Midbrain (tissue), 1 donor: ENCODE results near the gene SUCLG2.
"Not testable (repeated sequence)": the region's sequence is repeated elsewhere in the genome, so short reads cannot be mapped to it uniquely, and the experiment has no call there.

ENCODE experiments used
- DNase-seq: peaks from one replicate; lab custom pipeline; 2025; lab: John Stamatoyannopoulos, UW

Gene SUCLG2

DNA sequence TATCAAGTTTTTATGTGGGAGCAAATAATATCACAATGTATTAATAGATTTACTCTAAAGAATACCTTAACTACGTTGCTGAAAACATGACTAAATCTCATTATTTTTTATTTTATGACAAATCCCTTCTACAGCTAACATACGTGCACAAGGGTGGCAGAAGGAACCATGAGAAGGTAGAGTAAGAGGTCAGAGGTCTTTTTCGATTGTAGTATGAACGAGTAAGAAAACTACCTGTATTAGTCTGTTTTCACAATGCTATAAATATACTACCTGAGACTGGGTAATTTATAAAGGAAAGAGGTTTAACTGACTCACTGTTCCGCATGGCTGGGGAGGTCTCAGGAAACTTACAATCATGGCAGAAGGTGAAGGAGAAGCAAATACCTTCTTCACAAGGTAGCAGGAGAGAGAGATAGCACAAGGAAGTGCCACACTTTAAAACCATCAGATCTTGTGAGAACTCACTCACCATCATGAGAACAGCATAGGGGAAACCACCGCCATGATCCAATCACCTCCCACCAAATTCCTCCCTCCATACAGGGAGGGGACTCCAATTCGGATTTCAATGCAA lies 95.3 kb downstream of the SUCLG2 start:
- no peak for DNase-seq

DNA sequence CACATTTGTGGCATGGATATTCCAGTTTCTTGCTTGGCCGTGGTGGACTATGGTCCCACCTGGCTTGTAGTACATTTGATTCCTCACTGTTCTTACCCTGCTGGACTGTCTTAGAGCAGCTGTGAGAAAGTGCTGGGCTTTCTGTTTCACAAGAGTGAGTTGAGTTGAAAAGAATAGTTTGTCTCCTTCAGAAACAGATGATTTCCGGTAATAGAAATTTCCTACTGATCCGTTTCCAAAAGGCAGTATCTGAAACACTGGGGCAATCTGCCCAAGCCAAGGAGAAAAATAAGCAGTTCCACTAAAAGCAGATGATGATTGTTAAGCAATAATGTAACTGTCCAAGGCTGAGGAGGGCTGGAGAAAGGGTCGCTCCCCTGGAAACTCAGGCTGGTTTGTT lies 96.0 kb downstream of the SUCLG2 start:
- no peak for DNase-seq

DNA sequence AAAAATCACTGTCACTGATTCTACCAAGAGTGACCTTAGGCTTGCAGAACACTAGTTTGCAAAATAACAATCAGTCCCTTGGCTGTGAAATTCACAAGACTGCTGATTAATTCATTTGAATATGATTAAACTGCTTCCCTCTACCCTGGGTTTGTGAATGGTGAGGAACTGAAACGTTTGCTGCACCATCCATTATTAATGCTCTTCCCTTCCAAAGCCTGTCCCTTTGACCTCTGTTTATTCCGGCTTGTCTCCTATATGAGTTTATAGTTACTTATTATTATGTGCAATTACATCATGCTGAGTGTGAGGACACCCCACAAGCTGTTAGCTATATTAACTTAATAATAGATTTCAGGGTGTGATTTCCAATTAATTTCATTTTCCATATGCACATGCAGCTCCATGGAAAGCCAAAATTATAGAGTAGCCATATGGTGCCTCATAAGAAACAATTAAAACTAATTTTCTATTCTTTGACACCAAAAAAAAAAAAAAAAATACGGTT lies 96.5 kb downstream of the SUCLG2 start:
- no peak for DNase-seq

DNA sequence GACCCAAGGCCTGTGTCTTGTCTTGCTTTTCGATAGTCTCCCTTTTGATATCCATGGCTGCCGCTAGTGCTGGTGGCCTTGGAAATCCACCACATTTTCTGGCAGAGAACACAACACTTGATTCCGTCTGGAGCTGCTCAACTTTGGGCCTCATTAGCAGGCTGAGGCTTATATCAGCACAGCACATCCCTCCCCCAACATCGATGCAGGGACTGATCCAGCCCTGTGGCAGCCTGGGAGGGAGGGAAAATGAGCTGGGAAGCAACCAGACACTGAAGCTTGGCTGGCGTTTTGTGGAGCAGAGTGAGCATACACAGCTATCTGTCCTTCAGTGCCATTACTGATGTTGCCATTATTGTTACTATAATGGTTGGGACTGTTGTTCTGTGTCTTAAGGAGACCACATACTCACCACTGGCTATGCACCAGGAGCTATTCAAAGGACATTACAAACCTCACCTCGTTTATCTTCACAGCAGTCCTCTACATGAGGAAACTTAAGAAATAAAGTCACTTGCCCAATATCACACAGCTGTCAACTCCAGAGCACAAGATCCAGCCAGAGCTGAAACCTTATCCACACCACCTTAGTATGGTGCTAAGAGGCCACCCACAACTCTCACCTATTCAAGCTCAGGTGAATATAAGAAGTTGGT lies 102.9 kb downstream of the SUCLG2 start:
- no peak for DNase-seq

DNA sequence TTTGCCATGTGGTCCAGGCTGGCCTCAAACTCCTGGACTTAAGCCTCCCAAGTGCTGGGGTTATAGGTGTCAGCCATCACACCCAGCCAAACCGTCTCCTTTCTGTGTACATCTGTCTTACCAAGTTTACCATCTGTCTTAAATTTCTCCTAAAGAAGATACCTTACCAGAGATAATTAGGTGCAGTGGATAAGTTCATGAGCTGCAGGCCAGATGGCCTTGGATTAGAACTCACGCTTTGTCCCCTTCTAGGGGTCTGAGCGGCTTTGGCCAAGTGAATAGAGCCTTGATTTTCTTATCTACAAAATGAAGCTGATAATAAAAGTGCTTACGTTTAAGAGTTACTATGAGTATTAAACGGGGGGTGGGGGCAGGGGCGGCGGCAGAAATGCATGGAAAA lies 103.9 kb downstream of the SUCLG2 start:
- no peak for DNase-seq

DNA sequence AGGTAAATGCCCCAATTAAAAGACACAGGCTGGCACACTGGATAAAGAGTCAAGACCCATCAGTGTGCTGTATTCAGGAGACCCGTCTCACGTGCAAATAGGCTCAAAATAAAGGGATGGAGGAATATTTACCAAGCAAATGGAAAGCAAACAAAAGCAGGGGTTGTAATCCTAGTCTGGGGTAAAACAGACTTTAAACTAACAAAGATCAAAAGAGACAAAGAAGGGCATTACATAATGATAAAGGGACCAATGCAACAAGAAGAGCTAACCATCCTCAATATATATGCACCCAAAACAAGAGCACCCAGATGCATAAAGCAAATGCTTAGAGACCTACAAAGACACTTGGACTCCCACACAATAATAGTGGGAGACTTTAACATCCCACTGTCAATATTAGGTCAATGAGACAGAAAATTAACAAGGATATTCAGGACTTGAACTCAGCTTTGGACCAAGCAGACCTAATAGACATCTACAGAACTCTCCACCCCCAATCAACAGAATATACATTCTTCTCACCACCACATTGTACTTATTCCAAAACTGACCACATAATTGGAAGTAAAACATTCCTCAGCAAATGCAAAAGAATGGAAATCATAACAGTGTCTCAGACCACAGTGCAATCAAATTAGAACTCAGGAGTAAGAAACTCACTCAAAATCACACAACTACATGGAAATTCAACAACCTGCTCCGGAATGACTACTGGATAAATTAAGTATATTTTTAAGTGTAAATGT lies 111.7 kb downstream of the SUCLG2 start:
- DNase-seq = not testable (repeated sequence)

DNA sequence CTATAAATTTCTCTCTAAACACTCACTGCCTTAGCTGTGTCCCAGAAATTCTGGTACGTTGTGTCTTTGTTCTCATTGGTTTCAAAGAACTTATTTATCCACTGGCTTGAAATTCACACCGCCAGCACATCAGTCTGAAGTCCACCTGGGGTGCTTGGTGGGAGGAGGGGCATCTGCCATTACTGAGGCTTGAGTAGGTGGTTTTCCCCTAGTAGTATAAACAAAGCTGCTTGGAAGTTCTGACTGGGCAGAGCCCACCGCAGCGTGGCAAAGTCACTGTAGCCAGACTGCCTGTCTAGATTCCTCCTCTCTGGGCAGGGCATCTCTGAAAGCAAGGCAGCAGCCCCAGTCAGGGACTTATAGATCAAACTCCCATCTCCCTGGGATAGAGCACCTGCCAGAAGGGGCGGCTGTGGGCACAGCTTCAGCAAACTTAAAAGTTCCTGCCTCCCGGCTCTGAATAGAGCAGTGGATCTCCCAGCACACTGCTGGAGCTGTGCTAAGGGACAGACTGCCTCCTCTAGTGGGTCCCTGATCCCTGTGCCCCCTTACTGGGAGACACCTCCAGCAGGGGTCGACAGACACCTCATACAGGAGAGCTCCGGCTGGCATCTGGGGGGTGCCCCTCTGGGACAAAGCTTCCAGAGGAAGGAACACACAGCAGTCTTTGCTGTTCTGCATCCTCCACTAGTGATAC lies 114.1 kb downstream of the SUCLG2 start:
- DNase-seq = no peak

DNA sequence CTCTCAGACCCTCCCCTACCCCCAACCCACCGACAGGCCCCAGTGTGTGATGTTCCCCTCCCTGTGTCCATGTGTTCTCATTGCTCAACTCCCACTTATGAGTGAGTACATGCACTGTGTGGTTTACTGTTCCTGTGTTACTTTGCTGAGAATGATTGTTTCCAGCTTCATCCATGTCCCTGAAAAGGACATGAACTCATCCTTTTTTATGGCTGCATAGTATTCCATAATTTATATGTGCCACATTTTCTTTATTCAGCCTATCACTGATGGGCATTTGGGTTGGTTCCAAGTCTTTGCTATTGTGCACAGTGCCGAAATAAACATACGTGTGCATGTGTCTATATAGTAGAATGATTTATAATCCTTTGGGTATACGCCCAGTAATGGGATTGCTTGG lies 117.2 kb downstream of the SUCLG2 start:
- not testable (repeated sequence) for DNase-seq

DNA sequence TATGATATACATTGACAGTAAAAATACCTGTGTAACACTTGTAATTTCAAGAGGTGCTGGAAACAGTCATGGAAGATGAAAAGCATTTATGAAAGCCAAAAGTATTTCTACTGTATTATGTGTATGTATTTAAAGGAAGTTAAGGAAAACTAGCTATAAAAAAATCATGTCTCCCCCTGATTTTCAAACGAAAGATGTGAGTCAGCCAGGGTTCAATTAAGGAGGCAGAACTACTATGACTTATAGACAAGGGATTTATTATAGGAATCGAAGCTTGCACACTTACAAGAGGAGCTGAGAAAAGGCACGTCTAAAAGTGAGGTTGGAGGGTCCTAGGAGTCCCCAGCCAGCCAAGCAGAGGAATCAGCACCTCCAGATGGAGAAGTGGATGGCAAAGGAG lies 119.4 kb downstream of the SUCLG2 start:
- DNase-seq = no peak

DNA sequence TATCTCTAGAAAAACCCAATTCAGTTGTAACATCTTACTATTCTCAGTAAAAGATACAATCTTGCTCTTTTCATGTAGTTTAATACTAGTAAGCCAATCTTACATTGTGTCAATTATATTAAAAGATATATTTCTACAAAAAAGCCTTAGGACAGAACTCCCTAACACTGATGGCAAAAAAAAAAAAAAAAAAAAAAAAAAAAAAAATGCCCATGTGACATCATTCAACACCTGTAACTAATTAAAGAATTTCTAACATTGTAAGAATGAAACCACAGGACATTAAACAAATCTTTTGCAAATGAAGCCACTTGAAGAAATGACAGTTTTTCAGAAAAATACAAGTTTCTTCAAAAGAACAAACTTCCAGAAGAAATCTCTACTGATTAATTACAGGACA lies 119.8 kb downstream of the SUCLG2 start:
- no peak for DNase-seq

DNA sequence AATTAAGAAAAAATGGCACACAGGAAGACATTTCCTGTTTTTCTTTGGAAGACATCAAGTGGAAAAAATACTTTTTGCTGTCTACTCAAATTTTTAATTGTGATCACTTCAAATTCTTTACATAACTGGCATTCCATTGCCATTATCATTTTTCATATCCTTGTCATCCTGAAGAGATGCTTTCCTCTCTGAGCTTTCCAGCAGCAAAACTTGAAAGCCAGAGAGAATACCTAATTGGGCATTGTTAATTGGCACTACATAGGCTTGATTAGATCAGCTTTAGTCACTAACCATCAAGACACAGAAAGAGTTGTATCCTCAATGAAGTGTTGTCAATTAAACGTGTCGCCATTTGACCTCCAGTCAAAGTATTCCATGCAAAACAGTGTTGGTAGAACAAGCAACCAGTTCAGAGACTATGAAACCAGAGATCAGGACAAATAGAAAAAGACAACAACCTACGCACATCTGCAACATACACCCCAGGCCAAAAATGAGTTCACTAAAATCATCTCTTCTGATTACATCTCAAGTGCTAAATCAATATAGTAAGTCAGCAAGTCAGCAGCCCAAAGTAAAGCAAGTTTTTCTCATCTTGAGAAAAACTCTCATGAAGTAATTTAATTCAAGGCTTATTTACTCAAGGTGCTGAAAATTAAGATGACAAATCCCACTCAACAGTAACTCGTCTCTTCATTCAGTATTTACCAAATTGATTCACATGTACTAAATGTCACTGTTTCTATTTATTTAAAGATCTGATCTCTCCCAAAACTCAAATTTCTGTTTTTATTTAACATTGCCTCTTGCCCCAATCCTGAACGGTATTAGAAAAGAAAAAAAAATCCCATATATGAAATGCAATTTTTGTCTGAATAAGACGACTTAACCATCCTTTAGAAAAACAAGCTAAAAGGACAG lies 123.0 kb downstream of the SUCLG2 start:
- DNase-seq = no peak

DNA sequence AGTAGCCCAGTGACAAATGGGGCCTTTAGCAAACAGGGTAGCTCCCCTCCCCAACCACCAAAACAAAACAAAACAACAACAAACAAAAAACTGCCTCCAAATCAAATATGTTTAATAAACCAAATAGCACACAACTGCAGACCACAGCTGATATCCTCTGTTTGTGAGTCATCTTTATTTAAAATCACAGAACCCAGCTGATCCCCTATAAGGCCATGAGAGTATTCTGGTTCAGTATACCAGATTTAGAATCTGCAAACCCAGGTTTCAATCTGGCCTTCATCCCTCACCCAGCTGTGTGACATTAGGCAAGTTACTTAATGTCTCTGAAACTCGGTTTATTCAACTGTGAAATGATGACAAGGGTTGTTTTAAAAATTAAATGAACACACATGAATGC lies 124.5 kb downstream of the SUCLG2 start:
- DNase-seq = no peak

DNA sequence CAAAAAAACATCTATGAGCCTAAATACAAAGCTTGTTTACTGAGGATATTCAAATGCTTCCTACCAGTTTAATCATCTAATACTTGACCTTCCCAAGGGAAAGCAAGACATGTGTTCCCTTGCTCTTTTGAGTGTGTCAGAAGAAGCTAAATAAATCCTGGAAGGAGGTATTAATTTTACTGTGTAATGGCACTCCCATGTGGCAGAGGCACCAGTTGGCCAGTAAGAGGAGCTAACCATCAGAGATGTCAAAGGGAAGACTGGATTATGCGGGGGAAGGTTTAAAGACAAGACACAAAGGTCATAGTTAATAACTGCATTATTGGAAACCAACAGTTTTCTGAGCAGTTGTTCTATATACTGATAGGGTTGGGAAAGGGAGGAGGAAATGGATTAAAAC lies 125.1 kb downstream of the SUCLG2 start:
- DNase-seq = no peak

DNA sequence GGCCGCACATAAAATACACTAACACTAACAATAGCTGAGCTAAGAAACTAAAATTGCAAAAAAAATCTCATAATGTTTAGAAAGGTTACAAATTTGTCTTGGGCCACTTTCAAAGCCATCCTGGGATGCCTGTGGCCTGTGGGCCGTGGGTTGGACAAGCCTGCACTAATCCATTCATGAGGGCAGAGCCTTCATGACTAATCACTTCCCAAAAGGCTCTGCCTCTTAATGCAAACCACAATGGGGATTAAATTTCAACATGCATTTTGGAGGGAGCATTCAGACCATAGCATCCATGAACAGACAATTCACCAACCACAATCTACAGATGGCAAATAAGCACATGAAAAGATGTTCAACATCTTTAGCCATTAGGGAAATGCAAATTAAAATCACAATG lies 128.2 kb downstream of the SUCLG2 start:
- no peak for DNase-seq

DNA sequence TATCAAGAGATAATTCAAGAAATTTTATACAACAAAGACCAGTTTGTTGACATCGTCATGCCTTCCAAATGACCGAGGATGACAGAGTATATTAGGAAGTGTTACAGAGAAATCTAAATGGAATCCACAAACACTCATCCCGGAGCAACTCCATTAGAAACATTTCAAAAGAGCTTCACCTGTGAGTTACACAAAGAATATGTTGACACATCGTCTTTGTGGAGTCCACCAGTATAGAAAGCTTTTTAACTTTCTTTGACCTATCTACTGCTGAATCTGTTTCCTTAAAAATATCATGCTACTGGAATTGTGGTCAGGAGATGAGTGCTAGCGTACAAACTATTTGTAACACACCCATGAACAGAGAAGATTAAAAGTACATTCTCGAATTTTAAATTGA lies 130.4 kb downstream of the SUCLG2 start:
- DNase-seq = no peak

DNA sequence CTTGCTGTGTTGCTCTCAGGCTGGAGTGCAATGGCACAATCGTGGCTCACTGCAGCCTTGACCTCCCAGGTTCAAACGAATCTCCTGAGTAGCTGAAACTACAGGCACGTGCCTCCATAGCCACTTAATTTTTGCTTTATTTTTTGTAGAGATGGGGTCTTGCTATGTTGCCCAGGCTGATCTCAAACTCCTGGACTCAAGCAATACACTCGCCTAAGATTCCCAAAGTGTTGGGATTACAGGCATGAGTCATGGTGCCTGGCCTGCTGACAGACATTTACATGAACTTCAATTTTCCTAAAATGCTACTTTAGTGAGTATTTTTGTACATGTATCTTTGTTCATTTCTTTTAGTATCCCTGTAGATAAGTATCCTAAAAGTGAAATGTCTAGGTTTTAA lies 132.3 kb downstream of the SUCLG2 start:
- DNase-seq = no peak

DNA sequence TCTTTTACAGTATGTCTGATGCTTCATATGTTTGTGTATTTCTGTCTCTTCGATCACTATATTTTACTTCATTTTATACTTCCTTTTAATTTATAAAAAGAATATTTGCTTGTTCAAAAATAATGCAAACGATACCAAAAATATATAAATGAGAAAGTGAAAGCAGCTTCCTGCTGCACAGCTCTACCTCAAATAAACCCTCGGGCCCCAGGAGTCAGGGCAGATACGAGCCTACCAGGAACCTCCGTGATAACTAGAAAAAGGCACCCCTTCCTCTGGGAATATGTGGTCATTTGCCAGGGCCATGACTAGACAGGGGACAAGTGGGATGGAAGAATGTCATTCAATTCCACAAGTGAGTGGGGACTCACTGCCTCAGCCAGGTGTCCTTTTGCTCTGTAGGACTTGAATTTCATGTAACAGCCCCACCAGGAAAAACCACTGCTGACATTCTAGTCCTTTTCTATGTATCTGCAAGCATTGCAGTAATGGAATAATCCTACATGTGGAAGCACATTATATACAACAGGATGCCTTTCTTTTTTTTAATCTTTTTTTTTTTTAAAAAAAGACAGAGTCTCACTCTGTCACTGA lies 133.3 kb downstream of the SUCLG2 start:
- DNase-seq = no peak

DNA sequence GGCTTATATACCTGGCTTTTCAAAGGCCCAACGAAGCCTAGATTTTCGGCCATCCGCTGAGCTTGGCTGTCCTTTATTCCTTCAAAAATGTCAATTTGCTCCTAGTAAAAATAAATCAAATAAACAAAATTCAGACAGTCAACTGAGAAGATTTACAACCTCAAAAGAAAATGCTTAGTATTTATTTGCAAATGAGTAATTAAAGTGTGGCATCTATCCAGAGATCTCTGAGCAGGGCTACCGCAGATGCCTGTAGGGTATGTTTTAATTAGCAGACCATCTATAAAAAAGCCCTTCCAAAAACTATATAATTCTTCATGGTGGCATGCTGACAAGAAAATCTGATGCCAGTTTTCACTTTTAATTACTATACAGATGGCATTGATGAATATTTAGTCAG lies 136.2 kb downstream of the SUCLG2 start:
- no peak for DNase-seq

DNA sequence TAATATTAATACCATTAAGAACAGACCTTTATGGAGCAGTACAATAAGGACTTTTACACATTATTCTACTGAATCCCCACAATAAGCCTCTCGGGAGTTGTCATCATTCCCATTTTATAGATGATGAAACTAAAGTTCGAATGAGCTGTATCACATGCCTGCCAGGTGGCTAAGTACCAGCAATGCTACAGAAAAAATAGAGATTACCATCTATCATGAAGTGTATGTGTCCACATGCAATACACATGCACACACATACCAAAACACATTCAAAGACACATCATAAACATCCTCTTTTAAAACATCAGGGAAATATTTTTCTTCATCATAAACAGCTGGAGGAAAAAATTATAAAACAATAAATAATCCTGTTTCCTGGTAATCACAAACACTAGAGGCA lies 136.6 kb downstream of the SUCLG2 start:
- no peak for DNase-seq

DNA sequence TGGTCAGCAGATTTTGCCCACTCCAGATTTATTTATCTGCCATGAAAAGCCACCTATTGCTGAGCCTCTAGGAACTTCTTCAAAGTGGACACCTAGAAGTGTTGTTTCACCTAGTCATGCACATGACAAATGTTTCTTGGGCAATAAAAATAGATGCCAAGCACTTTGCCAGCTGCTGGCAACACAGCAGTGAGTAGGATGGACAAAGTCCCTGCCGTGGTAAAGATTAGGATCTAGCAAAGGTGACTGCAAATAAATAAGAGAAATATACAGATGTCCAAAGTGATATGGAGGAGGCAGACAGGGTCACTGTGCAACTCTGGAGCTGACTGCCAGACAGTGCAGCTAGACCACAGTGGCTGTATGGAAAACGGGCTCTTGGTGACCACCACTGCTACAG lies 137.9 kb downstream of the SUCLG2 start:
- no peak for DNase-seq

DNA sequence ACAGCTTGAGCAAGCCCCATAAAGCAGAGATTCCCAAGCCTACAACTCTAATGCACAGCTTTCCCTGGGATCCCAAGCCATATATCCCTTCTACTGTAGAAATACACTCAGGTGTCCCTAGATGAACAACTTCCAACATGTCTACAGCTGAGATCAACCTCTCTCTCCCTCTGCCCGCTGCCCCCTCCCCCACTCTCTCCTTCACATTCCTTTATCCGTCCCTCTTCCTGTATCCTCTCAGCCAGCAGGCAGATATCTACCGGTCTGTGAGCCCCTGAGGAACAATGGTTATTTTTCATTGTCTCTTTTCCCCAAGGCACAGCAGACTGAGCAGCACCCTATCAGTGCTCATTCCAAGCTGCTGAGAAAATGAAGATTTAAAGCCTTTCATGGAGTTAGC lies 138.6 kb downstream of the SUCLG2 start:
- DNase-seq = no peak
